Cardiac septum (tissue), 1 donor: ENCODE data around the gene KRT24. TPM values are rescaled to one million over a fixed set of nuclear protein-coding genes. Genes with fewer than 3 reads are reported as not detected.

Experiments
- DNase-seq: peaks from one replicate; pipeline ENCODE4 v3.0.0-alpha.2; 2020; ENCODE audit warnings: low spot score
- intact Hi-C: fragments of 100-400 bp; cut with DNase I; formaldehyde crosslinking; loops from one replicate; pipeline ENCODE4 v1.14.0; 2022
- total RNA-seq: library from RNA; stranded (reverse); fragmentation: NEBNext Ultra II Directional; extraction: Animal tissue kit (Norgen Biotek cat#: 25700); gene quantifications from one replicate; pipeline ENCODE4 v1.2.1, GENCODE V29; 2021
- donor health status: DM: no; HTN: no; CAD: no.

The KRT24 gene
- total RNA-seq, 1 donor from 2014 or later: not detected

- intact Hi-C loops: no loop called here
- DNase-seq: no peak
Observed at GRCh38 chr17:40696651-40697072, 6.9 kb downstream of the KRT24 start.

DNA sequence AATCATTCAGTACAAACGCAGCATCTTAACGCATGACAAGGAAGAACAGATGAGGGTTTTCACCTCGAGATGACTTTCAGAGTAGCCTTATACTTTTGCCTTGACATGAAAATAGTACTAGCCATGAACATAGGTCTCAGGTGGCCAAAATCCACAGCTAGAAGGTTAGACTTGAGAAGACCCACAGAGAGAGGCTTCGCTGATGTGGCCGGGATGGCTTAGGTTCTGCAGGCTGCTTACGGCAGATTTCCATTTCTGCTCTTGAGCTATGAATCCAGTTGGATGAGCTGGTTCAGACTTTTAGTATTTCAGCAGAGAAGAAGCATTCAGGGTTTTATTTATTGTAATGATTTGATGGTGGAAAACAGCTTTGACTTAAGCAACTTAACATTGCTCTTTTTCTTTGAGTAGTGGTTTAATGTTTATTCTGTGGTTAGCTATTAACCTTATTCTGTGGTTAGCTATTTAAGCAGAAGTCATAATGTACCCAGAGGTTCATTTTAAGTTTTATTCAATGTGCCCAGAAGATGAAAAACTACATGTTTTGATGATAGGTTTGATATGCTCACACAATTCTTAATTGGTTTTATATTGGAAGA, 7.6 kb downstream of the KRT24 start:
- intact Hi-C loops: no loop called here

GRCh38 chr17:40694584-40694983, 9.0 kb downstream of the KRT24 start:
- intact Hi-C loops: no loop called here
- DNase-seq: no peak

More for the DNA sequence above, 7.6 kb downstream of the KRT24 start:
- DNase-seq: no peak

- no peak for DNase-seq
- intact Hi-C loops: no loop called here
Observed at GRCh38 chr17:40687106-40687505, 16.4 kb downstream of the KRT24 start.

DNA sequence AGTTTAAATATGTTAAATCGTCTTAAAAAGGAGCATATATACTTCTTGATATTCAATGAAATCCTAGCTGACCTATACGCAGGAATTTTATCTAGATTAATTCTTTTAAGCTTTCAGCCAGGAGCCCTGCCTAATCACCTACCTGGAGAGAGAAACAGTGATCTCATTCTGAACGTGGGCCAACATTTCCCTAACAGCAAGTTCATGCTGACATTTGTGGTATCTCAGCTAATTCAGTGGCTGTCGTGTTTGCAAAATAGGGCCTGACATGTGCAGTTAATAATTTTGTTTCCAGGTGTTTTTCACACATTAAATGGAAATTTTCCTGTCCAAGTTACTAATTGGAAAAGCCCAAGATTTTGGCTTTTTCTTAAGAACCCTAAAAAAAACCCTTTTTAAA, 17.4 kb downstream of the KRT24 start:
- intact Hi-C loops: no loop called here
- no peak for DNase-seq

- intact Hi-C loops: no loop called here
- DNase-seq: no peak
Observed at GRCh38 chr17:40680998-40681397, 22.6 kb downstream of the KRT24 start.

DNA sequence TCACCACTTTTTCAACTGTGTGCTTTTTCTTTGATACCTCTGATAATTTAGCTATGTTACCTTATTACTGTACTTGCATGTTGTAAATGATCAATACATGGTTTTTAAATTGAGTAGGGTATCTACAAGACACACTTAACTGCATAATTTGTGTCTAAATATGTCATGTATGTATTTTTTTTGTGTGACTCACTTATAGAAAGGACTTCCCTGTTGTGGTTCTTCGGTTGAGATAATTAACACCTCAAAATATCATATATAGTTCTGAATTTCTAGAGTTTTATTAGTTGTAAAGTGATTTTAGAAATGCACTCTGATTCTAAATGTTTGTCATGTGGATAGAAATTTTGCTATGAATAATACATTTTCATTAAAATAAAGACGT, 24.0 kb downstream of the KRT24 start:
- DNase-seq: no peak
- intact Hi-C loops: no loop called here

DNA sequence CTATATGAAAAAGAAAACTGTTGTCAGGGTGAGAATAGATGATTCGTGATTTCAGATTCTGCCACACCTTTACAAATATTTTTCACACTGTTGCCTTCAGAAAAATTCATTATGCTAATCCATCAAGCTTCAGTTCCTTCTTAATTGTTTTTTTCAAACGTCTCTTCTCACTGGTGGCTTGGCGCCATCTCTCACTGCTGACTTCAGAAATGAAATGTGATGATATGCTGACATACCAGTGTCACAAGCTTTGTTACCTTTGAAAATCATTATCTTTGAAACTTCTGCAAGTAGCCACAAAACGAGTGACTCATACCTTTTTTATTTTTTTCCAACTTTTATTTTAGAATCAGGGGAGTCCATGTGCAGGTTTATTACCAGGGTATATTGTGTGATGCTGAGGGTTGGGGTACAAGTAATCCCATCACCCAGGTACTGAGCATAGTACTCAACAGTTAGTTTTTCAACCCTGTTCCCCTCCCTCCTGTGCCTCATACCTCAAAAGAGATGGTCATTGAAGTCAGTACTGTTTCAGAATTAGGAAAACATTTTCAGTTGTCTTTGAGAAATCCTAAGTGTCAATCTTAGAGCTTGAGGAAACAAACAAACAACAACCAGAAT, 24.5 kb downstream of the KRT24 start:
- intact Hi-C loops: no loop called here

DNA sequence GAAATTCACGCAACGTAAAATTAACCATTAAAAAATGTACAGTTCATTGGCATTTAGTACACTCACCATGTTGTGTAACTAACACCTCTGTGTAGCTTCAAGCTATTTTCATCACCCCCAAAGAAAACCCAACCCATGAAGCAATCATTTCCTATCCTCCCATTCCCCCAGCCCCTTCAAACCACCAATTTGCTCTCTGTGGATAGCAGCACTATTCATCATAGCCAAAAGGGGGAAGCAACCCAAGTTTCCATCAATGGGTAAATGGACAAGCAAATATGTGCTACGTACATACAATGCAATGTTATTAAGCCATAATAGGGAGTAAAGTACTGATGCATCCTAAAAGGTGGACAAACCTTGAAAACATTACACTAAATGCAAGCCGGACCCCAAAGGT, 27.6 kb downstream of the KRT24 start:
- intact Hi-C loops: no loop called here
- DNase-seq: no peak

More for the DNA sequence above, 24.5 kb downstream of the KRT24 start:
- DNase-seq: no peak

DNA sequence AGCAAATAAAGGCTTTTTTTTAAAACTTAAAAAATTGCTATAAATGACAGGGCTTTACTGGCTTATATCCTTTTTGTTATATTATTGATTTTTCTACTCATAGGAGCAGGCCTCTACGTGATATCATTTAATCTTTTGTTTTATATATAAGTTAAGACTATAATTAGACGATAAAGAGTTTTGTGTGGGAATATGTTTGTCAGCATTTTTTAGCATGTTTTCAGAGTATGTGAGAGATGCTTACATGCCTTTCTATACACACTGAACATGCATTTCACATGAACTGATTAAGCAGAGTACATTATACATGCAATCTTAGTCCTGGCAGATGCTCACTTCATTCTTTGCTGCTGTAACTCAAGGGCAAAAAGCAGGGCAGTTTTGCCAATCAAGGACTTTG, 30.9 kb downstream of the KRT24 start:
- intact Hi-C loops: no loop called here

DNA sequence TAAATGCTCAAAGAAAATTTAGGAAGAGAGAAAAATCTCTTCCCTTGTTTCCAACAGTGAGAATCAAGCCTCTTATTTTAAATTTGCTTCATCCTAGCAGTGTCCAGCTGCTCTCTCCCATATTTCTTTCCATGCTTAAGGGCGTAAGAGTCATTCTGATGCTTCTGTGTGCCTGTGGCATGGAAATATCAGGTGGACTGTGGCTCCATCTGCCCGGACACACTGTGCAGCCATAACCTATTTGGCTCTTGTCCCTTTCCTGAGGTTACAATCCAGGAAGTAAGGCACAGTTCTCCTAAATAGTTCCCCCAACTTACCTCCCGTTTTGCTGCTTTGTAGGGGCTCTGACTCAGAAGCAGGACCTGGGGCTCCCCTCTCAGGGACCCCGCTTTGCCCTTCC, 32.3 kb downstream of the KRT24 start:
- intact Hi-C loops: no loop called here

More for the DNA sequence above, 30.9 kb downstream of the KRT24 start:
- no peak for DNase-seq

GRCh38 chr17:40666331-40666730, 37.2 kb downstream of the KRT24 start:
- intact Hi-C loops: no loop called here
- DNase-seq: no peak

More for the DNA sequence above, 32.3 kb downstream of the KRT24 start:
- no peak for DNase-seq

DNA sequence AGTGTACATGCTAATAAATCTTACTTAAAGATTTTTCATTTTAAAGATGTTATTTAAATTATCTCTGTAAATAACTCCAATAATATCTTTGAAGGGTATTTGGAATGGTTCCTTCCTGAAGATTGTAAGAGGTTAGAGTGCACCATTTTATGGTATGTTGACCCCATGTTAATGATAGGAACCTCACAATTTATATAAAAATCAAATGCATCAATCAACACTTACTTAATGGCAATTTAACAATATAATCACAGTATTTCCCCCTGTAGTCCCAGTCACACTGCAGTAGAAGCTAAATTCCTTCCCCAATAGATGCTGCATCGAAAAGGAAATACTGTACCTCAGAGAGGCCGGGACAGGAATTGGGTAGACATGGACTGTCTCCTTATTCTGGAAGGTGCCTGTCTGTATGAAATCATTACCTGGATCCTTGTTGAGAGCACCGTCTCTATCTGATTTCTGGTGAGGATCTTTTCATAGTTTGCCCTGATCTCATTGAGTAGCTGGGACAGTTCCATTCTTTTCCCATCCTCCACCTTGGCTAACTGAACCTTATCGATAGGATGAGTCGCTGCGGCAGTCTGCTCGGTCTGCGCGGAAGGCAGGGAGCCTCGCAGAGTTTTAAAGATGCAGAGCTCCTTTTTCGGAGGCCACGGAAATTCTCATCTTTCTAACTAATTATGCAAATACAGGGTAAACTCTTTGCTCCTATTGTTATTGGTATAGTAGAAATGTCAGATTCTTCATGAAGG, 38.8 kb downstream of the KRT24 start, which contains the start of gene KRT222:
Gene KRT222 (minus strand): TSS at position 596 of the 752 bp plus-strand sequence. CDS start 78 bp downstream, at position 518.
- no peak for DNase-seq
- intact Hi-C loops: no loop called here

DNA sequence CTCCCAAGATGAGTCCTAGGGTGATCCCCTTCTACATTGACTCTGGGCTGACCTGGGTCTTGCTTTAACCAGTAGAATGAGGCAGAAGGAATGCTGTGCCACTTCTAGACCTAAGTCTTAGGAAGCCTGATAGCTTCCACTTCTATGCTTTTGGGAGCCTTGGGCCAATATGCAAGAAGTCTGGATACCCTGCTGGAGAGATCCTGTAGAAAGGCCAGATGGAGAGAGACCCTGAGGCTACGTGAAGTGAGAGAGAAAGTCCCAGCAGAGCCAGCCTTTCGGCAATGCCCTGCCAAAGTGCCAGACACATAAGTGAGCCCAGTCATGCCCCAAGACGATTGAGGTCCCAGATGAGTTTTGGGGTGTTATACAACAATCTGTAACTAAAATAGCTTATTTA, 40.3 kb downstream of the KRT24 start:
- DNase-seq: no peak
- intact Hi-C loops: no loop called here

DNA sequence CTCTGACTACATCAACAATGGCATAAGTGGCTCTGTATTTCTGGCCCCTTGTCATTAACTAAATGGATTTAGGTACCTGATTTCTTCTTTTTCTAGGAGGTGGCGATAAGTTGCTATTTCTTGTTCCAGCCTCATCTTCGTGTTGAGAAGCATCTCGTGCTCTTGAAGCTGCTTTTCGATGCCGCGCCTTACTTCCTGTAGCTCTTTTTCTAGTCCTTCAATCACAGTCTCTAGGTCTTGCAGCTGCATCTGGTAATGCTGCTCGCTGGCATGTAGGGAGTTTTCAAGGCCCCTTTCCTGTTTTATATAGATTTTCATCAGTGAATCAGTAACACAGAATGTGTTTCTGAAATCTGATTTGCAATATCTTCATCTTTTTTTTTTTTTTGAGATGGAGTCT, 43.6 kb downstream of the KRT24 start:
- no peak for DNase-seq
- intact Hi-C loops: no loop called here

GRCh38 chr17:40658396-40658795, 45.2 kb downstream of the KRT24 start:
- DNase-seq: no peak
- intact Hi-C loops: no loop called here

DNA sequence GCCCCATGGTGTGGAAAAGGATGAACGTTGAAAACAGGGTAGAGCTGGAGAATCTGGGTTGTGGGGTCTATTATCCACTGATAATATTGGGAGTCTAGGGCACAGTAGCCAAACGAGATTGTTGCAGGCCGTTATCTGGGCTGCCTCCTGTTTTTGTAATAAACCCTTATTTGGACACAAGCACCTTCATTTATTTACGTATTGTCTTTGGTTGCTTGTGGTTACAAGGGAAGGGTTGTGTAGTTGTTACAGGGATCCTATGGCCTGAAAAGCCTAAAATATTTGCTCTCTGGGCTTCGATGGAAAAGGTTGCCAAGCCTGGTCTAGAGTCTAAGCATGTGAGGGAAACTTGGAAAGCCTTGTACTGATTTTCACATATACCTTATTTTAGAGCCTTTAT, 51.6 kb downstream of the KRT24 start:
- DNase-seq: no peak
- intact Hi-C loops: no loop called here

- intact Hi-C loops: no loop called here
- no peak for DNase-seq
Observed at GRCh38 chr17:40648384-40648968, 55.1 kb downstream of the KRT24 start.
